Heart left ventricle (tissue), 13 donors: Measurements from ENCODE around the gene MCUB.
"Not testable (repeated sequence)": the region's sequence is repeated elsewhere in the genome, so short reads cannot be mapped to it uniquely, and the experiment has no call there.

Source experiments
- CTCF ChIP-seq, 12 donors: fragments of 200-600 bp; sonication (generic) in 4 of 12; IDR thresholded peaks; one replicate each; pipeline versions ENCODE4 v1.5.0 to v1.8.0; 2018 to 2022; ENCODE audit warnings: antibody characterized with exemption in 12 of 12, mild to moderate bottlenecking in 5 of 12
- POLR2A ChIP-seq, 2 donors: fragments of 450-650 bp; IDR thresholded peaks; one replicate each; pipeline ENCODE4 v1.6.1; 2017; ENCODE audit warnings: antibody characterized with exemption in 2 of 2, mild to moderate bottlenecking in 2 of 2, moderate library complexity in 2 of 2
- donor health status: ischemic (EF 13 %, LVEDD 7.1; RV severe dilation, severe dysfunction).
- donor health status: DM: no; HTN: yes; CAD: no.
- donor health status: DM: no; HTN: no; CAD: no.
- donor health status: ischemic (EF 25% LVEDD 6.9; RV normal size, moderate dysfunction).
- donor health status: ischemic (EF 25% LVEDD 5.7; RV mildly dilated, moderate dysfunction).
- donor health status: ischemic (EF 35%, LVEDD 5.7; RV mildly dilated, moderate dysfunction).
- donor health status: nonischemic (EF 11% LVEDD 7.7; RV severe dilation, severe dysfunction).
- donor health status: DM: yes; HTN: yes; CAD: no.
- donor health status: PGD.
- donor health status: ischemic (EF 29% LVEDD 5.4; RV normal size, mild dysfunction).
- donor health status: nonischemic (EF 23%, LVEDD 6.1; RV moderate dilation, normal function).

GRCh38 chr4:109558095-109558494 lies 2.0 kb upstream of the MCUB start:
- not testable (repeated sequence) for TF ChIP-seq CTCF, POLR2A (IDR thresholded peaks at IDR 0.05)
